HG02571 (cell line): ENCODE data around the gene DRC7.
"Not testable (repeated sequence)": the region's sequence is repeated elsewhere in the genome, so short reads cannot be mapped to it uniquely, and the experiment has no call there.

Experiments used
- ATAC-seq: cut with Tn5 transposase; IDR thresholded peaks from one replicate; pipeline ENCODE4 v1.9.1; 2021; ENCODE audit warnings: mild to moderate bottlenecking, moderate library complexity; ENCODE audit not compliant: unreplicated experiment

DRC7 gene

GRCh38 chr16:57760357-57761160 lies 66.0 kb downstream of the DRC7 start:
- no peak for ATAC-seq

- ATAC-seq: no peak
Observed at GRCh38 chr16:57761301-57761700, 66.7 kb downstream of the DRC7 start.

GRCh38 chr16:57761957-57762356 lies 67.4 kb downstream of the DRC7 start:
- ATAC-seq: no peak

GRCh38 chr16:57762365-57763040 lies 67.9 kb downstream of the DRC7 start:
- no peak for ATAC-seq

GRCh38 chr16:57763285-57764005 lies 68.8 kb downstream of the DRC7 start:
- no peak for ATAC-seq

- no peak for ATAC-seq
Observed at GRCh38 chr16:57764006-57764340, 69.4 kb downstream of the DRC7 start.

- ATAC-seq: no peak
Observed at GRCh38 chr16:57764341-57765159, 69.9 kb downstream of the DRC7 start.

- ATAC-seq: no peak
Observed at GRCh38 chr16:57765160-57765728, 70.6 kb downstream of the DRC7 start.

GRCh38 chr16:57766714-57767348 lies 72.2 kb downstream of the DRC7 start:
- no peak for ATAC-seq

- no peak for ATAC-seq
Observed at GRCh38 chr16:57769541-57770145, 75.0 kb downstream of the DRC7 start.

- ATAC-seq: no peak
Observed at GRCh38 chr16:57770361-57770760, 75.8 kb downstream of the DRC7 start.

GRCh38 chr16:57771141-57771785 lies 76.7 kb downstream of the DRC7 start:
- ATAC-seq: no peak

- no peak for ATAC-seq
Observed at GRCh38 chr16:57773019-57773418, 78.4 kb downstream of the DRC7 start.

- no peak for ATAC-seq
Observed at GRCh38 chr16:57773655-57774295, 79.2 kb downstream of the DRC7 start.

GRCh38 chr16:57774705-57775285 lies 80.2 kb downstream of the DRC7 start:
- ATAC-seq: no peak

- ATAC-seq: no peak
Observed at GRCh38 chr16:57775661-57776469, 81.3 kb downstream of the DRC7 start.

GRCh38 chr16:57778658-57779057 lies 84.1 kb downstream of the DRC7 start:
- no peak for ATAC-seq

- not testable (repeated sequence) for ATAC-seq
Observed at GRCh38 chr16:57779836-57780235, 85.2 kb downstream of the DRC7 start.
